DMS 273 (cell line): ENCODE results near the gene ORM1.

ENCODE experiments used
- DNase-seq: peaks from one replicate; lab custom pipeline; 2025; ENCODE audit not compliant: unreplicated experiment; lab: John Stamatoyannopoulos, UW

Gene ORM1

DNA sequence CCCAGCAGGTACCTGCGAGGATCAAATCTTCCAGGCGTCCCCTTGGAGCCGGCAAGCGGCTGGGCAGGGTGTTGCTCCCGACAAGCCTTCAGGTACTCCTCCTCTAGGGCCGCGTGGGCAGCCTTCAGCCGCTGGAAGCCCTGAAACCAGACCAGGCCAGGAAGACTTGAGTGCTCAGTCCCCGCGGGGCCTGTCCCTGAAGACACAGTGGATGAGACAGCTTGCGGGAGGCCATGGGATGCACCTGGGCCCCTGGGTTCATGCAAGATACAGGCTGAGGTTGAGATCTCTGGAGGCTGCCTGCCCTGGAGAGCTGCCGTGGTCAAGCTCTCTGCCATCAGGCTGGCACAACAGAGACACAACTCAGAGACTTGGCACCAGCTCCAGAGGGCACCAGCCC, 39.5 kb downstream of the ORM1 start:
- no peak for DNase-seq

DNA sequence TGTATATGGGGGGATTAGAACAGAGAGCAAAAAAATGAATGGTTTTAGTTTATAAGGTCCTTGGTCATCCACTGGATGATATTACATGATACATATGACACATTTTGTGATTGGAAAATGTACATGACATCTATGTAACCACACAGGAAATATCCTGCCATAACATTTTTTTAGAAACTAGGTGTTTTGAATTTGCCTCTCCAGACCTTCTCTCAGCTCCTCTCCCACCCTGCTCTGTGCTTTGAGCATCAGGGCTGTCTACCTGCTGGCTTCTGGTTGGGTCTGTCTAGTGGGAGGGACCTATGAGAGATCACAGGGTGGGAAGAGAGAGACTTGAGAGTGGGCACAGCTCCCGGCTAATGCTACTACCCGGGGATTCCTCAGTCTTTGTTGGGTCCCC, 40.5 kb downstream of the ORM1 start:
- DNase-seq = no peak

DNA sequence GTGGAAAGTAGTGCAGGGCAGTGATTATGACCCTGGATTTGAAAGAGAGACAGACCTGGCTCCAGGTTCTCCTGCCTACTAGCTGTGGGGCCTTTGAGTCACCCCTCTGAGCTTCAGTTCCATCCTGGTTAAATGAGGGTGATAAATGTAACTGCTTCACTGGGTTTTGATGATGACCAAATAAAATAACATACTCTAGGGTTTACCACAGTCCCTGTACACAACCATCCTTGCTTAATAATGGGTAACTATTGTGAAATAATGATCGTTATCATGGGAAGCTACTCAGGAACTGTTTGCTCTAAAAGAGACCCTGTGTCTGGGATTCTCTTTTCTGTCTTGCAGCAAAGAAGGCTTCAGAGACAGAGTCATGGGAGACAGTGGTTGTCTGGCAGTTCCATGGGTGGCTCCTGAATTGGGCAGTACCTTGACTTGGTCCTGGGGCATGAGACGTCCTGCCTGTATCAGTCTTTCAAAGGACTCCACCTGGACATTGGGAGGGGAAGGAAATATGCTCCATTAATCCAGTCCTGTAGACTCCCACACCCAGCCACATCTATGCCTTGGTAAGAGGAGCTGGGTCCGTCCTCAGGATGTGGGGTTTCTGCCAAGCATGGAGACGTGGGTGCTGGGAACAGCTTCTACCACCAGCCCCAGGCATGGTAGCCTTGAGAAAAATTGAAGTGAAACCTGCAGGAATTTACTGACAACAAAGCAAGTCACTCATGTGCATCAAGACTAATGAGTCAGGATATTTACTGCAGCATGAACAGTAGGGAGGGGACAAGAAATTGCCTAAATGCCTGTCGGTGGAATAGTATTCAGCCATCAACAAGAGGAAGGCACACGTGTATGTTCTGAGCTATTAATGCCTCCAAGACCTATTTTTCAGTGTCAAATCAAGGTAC, 41.5 kb downstream of the ORM1 start:
- DNase-seq = no peak

DNA sequence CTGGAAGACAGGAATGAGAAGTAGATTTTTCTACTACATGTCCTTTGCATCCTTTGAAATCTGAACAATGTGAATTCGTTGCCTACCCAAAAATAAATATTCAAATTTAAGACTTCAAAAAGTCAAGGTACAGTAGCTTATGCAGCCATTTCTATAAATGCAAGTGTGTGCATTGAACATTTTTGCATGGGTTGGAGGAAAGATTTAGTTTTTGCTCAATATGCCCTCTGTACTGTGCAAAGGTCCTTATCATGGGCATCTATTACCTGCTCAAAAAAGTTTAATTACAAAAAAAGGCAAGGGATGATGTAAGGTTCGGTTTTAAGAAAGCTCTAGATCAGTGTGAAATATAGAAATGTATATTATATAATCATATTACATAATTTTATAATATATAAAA, 42.3 kb downstream of the ORM1 start:
- DNase-seq = no peak

DNA sequence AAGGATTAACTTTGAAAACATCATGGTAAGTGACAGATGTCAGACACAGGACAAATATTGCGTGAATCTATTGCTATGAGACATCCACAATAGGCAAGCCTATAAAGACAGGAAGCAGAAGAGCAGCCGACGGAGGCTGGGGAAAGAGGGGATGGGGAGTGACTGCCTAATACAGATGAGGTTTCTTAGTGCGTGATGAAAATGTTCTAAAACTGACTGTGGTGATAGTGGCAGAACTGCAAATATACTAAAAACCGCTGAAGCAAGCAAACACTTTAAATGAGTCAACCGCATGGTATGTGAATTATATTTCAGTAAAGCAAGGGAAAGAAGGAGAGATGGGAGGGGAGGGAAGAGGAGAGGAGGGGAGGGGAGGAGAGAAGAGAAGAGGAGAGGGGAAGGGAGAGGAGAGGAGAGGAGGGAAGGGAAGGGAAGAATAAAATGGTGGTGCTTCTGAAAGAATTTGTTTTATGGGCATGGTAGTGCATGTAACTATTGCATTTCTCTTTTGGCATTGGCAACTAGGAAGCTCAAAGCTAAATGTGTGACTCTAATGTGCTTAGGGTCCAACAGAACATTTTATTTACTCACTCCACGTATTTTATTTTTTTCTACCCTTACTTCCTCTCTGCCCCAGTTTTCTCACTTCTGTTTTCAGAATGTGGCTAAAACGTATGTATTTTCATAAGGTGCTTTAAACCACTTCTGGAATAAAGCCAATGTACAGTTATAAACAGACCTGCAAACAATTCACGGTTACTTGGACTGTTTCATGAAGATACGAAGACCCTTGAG, 43.6 kb downstream of the ORM1 start:
- DNase-seq = no peak

DNA sequence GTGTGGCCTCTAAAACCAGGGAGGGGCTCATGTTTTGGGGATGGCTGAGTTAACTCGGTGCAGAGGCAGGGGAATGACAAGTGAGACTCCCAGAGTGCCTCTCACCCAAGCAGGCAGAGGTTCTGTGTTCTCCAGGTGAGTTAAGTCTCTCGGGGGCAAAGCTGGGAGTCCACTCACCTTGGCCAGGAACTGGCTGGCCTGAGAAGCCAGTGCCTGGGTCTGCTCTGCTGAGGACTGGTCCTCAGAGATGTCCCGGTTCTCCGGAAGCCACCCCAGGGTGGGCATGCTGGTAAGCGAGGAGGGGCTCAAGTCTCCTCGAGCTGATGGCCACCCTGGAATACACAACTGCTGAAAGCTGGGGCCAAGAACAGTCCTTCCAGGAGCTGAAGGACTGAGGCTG, 44.5 kb downstream of the ORM1 start:
- DNase-seq = no peak

DNA sequence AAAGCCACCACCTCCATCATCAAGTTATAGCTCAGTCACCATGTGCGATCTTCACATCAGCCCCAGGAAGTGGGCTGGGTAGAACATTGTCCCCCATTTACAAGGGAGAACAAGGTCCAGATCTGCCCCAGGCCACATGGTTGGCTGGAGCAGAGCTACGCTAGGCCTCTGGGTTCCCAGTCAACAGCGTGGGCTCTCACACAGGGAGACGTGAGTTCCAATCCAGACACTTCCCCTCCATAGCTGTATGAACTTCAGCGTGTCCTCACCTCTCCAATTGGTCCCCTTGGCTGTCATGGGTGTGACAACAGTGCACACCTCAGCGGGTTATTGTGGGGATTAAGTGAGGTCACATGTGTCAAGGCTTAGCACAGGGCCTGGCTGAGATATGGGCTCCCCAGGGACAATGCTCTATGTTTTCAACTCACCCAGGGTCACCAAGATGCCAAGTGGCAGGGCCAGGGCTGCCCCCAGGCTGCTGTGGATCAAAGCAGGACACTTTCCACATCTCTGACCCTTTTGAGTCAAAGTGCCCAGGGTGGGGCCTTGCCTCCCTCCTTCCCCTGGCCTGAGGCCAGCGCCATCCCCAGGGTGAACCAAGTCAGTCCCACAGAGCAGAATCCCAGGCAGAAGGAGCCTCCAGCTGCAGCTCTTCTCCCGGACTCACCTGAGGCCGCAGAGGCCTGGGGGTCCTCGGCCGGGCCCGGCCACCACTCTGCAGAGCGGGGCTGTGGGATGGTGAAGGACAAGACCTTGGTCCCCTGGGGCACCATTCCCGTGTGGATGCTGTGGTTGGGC, 45.1 kb downstream of the ORM1 start:
- DNase-seq = no peak

DNA sequence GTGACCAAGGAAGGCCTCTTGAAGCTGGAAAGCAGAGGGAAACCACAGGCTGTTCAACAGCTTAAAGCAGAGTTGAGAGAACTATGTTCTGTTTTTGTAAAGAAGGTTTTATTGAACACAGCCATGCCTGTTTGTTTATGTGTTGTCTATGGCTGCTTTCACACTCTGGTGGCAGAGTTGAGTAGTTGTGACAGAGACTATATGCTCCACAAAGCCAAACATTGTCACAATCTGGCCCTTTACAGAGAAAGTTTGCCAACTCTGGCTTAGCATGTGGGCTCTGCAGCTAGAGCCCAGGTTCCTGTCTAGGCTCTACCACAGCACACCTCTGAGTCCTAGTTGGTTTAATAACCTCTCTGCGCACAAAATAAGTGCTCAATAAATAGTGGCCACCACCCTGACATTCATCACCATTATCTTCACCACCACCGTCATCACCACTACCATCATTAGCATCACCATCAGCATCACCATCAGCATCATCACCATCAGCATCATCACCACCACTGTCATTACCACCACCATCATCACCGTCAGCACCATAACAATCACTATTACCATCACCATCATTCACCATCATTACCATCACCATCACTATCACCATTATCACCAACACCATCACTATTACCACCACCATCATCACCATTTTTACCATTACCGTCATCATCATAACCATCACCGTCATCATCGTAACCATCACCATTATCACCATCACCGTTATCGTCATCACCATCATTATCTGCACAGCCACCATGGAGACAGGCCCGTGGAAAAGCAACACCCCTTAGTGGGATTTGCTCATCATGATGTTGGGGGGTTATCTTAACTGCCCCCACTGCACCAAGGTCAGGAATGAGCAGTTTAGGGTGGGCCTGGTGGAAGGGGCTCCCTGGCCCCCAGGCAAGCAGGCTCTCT, 46.6 kb downstream of the ORM1 start:
- no peak for DNase-seq

DNA sequence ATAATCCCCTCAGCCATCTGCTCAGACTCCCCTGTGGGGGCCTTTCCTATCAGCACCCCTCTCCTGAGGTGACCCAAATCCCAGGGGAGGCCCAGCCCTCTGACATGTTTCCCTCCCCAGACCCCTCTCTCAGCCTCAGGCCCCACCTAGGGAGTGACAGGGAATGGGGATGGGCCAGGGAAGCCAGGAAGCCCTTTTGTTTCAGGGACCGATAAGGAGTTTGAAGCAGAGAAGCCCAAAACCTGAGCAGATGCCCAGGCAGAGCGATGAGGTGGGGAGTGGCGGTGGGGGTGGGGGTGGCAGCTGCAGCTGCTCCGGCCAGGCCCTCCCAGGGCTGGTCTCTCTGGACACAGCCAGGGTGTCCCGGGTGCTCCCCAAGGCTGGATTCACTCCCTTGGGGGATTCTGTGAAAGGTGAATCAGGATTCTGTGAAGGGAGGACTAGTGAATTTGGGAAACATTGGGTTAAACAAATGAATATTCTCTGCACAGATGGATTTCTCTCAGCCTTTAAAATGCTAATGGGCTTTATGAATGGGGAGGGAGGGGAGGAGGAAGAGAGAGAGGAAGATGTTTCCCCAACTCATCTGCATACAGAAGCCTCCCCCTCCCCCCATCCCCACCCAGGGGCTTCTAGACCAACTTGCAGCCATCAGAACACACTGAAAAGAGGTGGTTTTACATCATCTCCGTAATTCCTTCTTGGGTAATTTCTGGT, 47.5 kb downstream of the ORM1 start:
- peak; percentile 81 for DNase-seq

DNA sequence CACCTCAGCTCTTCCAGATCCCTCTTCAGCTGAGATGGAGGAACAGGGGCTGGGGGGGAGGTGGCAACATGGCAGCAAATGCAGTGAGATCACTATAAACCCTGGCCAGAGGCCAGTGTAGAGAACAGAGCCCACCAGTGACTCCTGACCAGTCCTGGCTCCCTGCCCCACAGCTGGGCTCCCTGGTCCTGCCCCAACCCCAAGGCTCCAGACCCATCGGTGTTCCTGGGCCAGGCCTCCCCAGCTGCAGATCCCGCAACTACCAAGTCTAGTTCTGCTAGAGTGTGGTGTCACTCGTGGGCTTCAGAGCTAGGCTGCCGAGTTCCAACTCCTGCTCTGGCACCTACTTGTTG, 48.0 kb downstream of the ORM1 start:
- DNase-seq = peak; percentile 60

DNA sequence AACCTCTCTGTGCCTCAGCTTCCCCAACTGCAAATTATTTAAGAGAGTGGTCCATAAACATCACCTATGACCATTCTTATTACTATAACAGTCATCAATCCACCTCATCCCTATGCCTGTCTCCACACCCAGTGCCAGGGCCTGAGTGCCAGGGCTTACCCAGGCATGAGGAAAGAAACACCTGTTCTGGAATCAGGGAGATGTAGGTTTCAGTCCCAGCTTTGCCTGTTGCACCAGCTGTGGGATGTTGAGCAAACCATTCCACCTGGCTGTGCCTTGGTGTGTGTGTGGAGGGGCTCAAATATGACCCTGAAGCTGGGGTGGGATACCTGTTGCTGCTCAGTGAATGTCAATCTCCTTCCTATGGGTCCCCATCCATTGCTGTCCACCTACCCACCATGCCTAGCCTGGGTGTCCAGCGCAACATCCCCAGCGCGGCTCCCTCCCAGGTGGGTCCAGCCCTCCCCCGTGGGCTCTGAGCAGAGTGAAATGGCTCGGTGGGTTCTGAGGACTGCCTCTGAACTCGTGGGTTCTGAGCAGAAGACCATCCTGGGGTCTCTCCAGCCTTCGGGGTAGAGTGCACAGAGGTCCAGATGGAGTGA, 48.5 kb downstream of the ORM1 start:
- DNase-seq = peak; percentile 36

DNA sequence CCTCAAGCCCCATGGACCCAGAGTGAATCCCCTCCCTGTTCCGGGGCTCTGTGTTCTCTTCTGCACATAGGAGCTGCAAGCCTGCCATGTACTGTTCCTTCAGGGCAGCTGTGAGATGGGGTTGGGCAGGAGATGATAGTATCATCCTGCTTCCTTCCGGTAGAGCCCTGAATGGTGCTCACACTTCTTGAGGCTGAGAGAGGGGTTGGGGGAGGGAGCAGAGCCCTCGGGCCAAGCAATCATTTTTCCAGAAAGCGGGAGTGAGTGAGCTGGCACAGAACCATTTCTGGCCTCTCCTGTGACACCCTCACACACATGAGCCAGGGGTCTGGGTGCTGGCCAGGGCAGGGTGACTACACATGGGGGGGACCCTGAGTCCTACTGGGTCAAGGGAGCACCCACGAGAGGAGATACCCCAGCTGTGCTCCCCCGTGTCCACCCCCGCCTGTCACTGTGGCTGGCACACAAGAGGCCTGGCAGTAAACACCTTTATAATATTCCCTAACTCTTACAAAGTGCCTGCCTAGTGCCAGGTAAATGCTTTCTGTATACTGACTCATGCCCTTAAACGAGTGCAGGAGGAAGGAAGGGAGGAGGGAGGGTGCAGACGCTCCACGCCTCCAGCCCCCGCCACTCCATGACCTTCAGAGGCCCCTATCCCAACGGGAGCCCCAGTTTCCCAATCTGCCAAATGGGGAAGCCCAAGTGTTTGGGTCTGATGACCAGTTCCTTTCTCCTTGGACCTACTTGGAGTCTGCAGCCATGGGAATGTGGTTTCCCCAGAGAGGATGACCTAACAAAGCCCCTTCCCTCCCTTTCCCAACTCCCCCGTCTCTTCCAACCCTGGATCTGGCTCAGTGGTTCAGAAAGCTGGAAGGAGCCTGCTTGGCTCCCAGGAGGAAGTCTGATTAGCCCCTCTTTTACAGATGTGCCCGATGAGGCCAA, 49.3 kb downstream of the ORM1 start:
- no peak for DNase-seq

DNA sequence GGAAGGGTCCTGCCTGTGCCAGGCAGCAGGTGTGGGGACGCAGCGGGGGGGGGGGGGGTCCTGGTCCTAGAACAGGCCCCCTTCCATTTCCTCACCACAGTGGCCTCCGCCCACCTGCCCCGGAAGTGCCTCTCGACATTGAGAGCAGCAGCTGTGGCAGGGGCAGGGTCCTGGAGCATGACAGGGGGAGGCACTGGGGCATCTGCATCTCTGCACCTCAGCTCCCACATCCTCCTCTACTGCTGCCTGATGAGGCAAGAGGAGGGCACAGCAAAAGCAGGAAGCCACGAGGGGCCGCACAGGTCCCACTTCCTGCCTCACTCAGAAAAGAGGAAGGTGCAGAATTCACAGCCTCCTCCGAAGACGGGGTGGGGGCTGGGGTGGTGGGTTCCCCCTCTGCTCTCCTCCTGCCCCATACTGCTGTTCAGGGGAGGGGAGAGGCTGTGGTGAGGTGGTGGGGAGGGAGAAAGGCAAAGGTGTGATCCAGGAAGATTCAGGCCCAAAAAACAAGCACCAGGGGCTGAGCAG, 50.1 kb downstream of the ORM1 start:
- no peak for DNase-seq

DNA sequence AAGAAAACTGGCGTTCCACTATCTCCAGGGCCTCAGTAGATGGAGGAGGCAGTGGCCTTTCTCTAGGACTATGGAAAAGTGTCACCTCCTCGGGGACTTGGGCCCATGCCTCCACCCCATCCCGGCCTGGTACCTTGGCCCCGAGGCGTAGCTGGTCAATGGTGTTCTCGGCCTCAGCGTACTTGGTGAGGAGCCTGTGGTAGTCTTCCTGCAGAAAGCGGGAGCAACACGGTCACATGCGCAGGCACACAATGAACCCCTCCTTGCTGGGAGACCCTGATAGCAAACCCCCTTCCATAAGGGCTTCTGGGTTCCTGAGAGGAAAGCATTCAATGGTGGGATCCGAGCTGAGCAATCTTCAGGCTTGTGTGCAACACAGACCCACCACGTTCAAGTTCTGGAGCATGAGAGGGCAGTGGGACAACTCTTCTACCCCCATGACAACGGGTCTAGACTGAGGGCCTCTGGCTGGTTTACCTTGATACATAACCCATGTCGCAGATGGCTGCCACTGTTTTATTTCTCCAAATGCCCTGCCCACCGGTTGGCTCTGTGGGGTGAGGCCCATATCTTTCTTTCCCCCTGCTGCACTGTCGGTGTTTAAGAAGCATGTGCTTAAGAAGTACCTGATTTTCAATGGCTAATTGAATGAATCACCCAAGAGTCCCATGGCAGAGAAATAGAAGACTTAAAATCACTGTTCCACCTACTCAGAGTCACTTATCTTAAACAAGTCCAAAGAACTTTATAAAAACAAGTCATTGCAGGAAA, 51.2 kb downstream of the ORM1 start:
- no peak for DNase-seq

DNA sequence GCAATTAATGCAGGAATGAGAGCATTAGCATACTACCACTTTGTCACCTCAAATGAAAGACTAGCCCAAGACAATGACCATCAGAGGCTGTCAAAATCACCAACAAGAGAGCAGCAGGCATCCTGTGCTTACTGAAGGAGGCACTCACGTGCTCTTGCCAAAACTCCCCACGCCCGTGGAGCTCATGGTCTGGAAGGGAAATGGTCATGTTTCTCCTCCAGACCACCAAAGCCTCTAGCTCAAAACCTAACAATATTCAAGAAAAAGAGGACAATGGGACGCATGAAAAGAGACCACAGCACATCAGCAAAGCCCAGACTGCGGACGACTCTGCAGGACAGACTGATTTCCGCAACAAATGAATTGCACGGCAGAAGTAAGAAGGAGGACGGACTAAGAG, 52.0 kb downstream of the ORM1 start:
- no peak for DNase-seq

DNA sequence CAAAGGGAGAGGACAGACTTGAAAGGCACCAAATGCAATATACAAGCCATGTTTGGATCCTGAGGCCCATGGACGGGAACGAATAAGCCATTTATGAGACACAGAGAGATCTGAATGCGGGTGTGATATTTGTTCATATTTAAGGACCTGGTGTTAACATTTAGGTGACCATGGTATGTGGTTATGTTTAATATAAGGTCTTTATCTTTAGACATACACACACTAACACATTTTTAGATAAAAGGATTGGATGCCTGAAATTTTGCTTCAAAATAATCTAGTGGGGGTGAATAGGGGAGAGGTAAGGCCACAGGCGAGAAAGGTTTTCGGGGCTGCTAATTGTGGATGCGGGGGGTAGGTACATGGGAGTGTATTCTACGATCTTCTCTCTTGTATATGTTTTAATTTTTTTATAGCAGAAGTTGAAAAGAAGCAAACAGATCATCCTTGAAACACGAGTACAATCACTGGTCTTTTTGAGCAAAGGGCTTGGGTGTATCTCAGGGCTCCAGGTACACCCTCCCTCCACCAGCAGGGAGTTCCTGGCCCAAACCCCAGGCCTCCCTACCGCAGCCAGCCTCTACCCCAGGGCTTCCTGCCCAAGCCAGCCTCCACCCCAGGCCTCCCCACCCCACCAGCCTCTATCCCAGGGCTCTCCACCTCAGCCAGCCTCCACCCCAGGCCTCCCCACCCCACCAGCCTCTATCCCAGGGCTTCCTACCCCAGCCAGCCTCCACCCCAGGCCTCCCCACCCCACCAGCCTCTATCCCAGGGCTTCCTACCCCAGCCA, 52.7 kb downstream of the ORM1 start:
- DNase-seq = no peak
